ENCODE measurements around the gene GATA2. TPM values are rescaled to one million over a fixed set of nuclear protein-coding genes. Genes with fewer than 3 reads are reported as not detected.

The GATA2 gene
- total RNA-seq, 1 experiment from 2014 or later = 74.6 TPM

DNA sequence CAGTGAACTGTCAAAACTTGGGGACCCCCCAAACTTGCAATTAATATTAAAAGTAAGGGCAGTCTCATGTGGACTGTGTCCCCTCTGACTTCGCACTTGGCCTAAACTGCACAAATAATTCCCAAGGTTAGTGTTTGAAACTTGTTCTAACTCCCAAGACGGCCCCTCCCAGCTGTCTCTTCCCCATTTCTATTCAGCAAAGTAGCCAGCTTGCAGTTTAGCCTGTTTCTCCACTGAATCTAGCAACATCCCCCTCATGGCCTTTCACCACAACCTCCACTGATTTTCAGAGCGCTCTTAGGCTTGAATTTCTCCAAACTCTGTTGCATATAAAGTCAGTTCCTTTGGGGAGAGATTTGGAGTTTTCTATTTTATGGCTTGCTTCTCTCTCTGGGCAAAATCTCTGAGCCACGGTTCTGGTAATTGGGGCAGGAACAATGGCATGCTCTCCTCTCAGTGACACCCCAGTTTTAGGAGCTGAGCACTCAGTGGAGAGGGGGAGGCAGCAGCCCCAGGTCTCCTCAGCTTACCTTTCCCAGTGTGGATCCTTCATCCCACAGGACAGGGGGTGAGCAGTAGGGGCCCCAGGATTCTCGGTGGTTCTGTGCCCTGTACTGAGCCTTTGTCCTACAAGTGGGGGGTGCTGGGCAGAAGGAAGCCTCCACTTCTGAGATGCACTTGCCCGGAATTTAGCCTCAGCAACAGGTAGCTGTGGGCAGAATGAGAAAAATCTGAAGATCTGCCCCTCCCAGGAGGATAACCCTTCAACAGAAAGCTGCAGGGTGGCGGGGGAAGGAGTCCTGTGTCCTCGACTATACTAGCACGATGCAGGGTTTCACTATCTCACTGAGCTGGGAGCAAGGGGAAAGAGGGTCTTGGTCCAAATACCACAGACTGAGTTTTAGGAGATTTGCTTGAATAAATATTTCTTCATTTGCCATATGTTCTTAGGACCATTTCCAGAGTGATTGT is 39.3 kb upstream of the GATA2 start:
- Histone ChIP-seq H3K27ac (ENCODE audit: low read length) (no peak overlapping the region), H3K36me3 (ENCODE audit: control insufficient read depth, insufficient read depth, low read length) (no peaks in the 10 kb centered on the region), H3K9me3 (ENCODE audit: control insufficient read depth, insufficient read depth, low read depth, low read length) (no peaks in the 10 kb centered on the region), H3K27me3 (ENCODE audit: control insufficient read depth, insufficient read depth, low read length) (peaks cover 41% of the 10 kb centered on the region), H3K4me1 (ENCODE audit: control insufficient read depth, insufficient read depth, low read length) (no peaks in the 10 kb centered on the region), H3K4me3 (ENCODE audit: low read depth in 2 of 2, low read length in 2 of 2) (no peak overlapping the region)
- in situ Hi-C loops (cut with HindIII; ENCODE audit: low pct_unique_long_range_greater_than_20kb, low sequenced_read_pairs) = no loop called here
- ChIA-PET POLR2A (interaction anchor here (0.7 kb wide), 1 partner anchor 206 kb away, joined by 13 read pairs; no protein-coding TSS in a partner anchor), CTCF (interaction anchor here (0.6 kb wide), 1 partner anchor 553 kb away, joined by 3 read pairs; no protein-coding TSS in a partner anchor)
- TF ChIP-seq REST (IDR thresholded peaks at IDR 0.05; ENCODE audit: insufficient read depth in 1 of 2, low read depth in 2 of 2, low read length in 1 of 2) = no peak
- no peak for TF ChIP-seq TCF7L2 (IDR thresholded peaks at IDR 0.05; ENCODE audit: low read depth, low read length)
- no peak for TF ChIP-seq SIN3A (IDR thresholded peaks at IDR 0.05; ENCODE audit: borderline replicate concordance, insufficient read depth, low read depth, low read length)
- TF ChIP-seq, protein P1, sequence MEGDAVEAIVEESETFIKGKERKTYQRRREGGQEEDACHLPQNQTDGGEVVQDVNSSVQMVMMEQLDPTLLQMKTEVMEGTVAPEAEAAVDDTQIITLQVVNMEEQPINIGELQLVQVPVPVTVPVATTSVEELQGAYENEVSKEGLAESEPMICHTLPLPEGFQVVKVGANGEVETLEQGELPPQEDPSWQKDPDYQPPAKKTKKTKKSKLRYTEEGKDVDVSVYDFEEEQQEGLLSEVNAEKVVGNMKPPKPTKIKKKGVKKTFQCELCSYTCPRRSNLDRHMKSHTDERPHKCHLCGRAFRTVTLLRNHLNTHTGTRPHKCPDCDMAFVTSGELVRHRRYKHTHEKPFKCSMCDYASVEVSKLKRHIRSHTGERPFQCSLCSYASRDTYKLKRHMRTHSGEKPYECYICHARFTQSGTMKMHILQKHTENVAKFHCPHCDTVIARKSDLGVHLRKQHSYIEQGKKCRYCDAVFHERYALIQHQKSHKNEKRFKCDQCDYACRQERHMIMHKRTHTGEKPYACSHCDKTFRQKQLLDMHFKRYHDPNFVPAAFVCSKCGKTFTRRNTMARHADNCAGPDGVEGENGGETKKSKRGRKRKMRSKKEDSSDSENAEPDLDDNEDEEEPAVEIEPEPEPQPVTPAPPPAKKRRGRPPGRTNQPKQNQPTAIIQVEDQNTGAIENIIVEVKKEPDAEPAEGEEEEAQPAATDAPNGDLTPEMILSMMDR (IDR thresholded peaks at IDR 0.05) = no peak
- no peak for TF ChIP-seq POLR2AphosphoS5 (IDR thresholded peaks at IDR 0.05; ENCODE audit: low read depth, low read length)
- no peak for ATAC-seq
- DNase-seq (ENCODE audit: low read depth, low spot score) = no peak
- no TSS peak for BruUV-seq (replicated peaks)
- intact Hi-C loops (cut with micrococcal nuclease; ENCODE audit: unreplicated experiment) = no loop called here

GRCh38 chr3:128524374-128525299 is 31.6 kb upstream of the GATA2 start:
- ChIA-PET POLR2A (no interaction called here), CTCF (no interaction called here)
- no peaks in the 10 kb centered on the region for H3K4me1 ChIP-seq (ENCODE audit: control insufficient read depth, insufficient read depth, low read length)
- H3K4me3 ChIP-seq (ENCODE audit: low read depth in 2 of 2, low read length in 2 of 2) = no peak overlapping the region
- ATAC-seq = 0 out of 2 replicates have a peak, but pooled peaks have one; percentile 39
- no peaks in the 10 kb centered on the region for H3K36me3 ChIP-seq (ENCODE audit: control insufficient read depth, insufficient read depth, low read length)
- TF ChIP-seq POLR2AphosphoS5 (IDR thresholded peaks at IDR 0.05; ENCODE audit: low read depth, low read length) (no peak), SIN3A (IDR thresholded peaks at IDR 0.05; ENCODE audit: borderline replicate concordance, insufficient read depth, low read depth, low read length) (no peak), TCF7L2 (IDR thresholded peaks at IDR 0.05; ENCODE audit: low read depth, low read length) (no peak), REST (IDR thresholded peaks at IDR 0.05; ENCODE audit: insufficient read depth in 1 of 2, low read depth in 2 of 2, low read length in 1 of 2) (no peak)
- TF ChIP-seq, protein P1 (IDR thresholded peaks at IDR 0.05) = no peak
- intact Hi-C loops (cut with micrococcal nuclease; ENCODE audit: unreplicated experiment) (no loop called here), in situ Hi-C loops (cut with HindIII; ENCODE audit: low pct_unique_long_range_greater_than_20kb, low sequenced_read_pairs) (no loop called here)
- no TSS peak for BruUV-seq (replicated peaks)
- H3K27ac ChIP-seq (ENCODE audit: low read length) = no peak overlapping the region
- no peaks in the 10 kb centered on the region for H3K9me3 ChIP-seq (ENCODE audit: control insufficient read depth, insufficient read depth, low read depth, low read length)
- peaks cover 9% of the 10 kb centered on the region for H3K27me3 ChIP-seq (ENCODE audit: control insufficient read depth, insufficient read depth, low read length)
- no peak for DNase-seq (ENCODE audit: low read depth, low spot score)

All from Panc1 (cell line).